GM04503 (cell line): ENCODE results near the gene KRT4.
"Not testable (repeated sequence)": the region's sequence is repeated elsewhere in the genome, so short reads cannot be mapped to it uniquely, and the experiment has no call there.

Experiments
- DNase-seq: peaks from one replicate; pipeline ENCODE4 v3.0.0-alpha.2; 2012; ENCODE audit warnings: low read depth

The KRT4 gene

DNA sequence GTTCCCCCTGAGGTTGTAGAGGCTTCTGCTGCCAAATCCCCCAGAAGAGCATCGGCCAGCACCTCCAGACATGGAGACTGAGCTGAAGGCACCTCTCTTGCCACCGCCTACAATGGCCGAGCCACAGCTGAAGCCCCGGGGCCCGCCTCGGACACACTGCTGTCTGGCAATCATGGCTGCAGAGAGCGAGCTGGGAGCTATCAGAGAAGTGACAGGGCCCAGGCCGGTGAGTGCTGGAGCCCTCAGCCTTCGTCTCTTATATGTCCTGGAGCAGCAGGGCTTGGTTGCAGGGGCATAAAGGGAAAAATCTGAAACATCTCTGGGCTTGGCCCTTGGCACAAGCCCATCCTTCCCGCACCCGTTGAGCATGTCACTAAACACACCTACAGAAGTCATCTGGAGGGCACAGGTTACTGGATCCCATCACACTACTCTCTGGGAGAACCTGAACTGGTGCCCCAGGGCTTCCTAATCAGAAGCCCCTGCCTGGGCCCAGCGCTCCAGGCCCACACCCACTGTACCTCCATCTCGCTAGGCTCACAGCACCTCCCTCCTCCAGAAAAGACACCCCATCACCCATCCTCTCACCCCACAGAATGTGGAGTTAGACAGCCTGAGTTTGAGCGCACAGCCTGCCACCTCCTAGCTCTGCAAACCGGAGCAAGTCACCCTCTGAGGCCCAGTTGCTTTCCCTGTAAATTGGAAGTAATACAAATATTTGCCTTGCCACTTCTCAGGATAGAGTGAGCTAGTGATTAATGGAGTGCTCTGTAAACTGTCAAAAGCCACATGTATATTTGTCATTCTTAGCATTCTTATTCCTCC is at the start of gene KRT4:
KRT4 (minus strand) TSS at position 232 of the 825 bp plus-strand sequence; CDS start at position 174, 58 bp downstream.
- no peak for DNase-seq

DNA sequence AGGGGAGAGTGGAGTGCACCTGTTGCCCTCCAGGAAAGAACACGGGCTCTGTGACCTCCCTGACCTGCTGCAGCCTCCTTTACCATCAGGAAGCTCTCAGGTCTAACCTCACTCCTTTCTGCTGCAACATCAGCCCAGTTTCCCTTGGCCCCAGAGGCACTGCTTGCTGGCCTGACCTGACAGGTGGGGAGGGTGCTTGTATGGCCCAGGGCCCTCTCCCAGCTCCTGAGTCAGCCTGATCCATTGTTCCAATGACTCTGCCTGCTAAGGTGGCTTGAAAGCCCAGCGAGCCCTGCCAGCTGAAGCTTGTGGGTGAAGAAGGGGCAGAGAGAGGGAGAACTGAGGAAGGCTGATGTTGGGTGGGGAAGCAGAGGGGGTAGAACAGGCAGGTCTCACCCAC is 48.1 kb upstream of the KRT4 start:
- no peak for DNase-seq

DNA sequence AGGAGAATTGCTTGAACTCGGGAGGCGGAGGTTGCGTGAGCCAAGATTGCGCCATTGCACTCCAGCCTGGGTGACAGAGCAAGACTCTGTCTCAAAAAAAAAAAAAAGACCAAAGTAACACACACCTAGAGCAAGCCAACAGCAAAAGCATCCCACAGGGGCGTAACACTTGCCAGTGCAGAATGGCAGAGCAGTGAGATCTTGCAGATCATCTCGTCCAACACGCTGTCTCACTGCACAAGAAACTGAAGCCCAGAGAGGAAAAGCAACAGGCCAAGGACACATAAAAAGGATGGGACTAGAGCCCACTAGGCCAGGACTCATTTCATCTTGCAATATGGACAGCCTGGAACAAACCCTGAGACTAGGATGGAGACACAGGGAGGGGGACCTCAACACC is 47.6 kb upstream of the KRT4 start:
- no peak for DNase-seq

DNA sequence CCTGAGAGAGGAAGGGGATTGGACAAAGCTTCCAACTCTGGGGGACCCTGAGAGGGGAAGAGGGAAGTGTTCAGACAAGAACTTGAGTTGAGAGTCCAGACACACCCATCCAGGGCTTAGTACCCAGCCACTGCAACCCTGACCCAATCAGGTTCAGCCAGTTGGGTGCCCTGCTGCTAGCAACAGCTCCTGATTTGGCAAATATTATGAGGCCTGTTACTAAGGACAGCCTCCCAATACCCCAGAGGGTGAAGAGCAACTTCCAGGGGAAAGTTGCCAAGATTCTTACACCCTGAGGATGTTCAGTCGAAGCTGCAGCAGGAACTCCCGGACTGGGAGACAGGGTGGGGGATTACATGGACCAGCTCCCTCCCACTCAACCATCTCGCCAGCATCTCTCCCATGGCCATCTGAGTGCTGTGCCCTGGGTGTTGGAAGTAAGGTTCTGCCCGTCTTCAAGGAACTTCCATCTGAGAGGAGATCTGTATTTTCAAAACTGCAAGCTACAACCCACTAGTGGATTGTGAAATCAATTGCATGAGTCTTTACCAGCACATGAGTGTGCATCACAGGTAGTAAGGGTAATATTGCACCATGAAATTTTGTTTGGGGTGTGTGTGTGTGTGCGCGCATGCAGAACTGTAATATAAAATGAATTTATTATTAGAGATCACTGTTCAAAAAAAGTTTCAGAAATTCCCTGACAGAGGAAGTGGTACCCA is 46.3 kb upstream of the KRT4 start:
- peak; percentile 58 for DNase-seq

DNA sequence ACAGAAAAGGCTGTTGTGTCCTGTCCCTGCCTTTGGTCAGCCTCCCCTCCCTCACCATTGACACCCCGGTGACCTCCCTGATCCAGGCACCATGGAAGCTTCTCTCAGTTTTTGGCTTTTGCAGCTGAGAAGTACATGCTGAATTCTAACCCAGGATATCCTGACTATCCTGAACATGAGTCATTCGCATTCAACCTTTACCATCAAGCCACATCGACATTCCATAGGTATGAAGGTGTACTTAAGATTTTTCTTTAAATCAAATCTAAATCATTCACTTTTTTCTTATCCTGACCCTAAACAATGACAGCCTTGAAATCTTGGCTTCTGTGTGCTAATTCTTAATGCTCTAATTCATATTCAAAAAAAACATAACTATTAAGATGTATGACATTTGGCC is 43.6 kb upstream of the KRT4 start:
- no peak for DNase-seq

DNA sequence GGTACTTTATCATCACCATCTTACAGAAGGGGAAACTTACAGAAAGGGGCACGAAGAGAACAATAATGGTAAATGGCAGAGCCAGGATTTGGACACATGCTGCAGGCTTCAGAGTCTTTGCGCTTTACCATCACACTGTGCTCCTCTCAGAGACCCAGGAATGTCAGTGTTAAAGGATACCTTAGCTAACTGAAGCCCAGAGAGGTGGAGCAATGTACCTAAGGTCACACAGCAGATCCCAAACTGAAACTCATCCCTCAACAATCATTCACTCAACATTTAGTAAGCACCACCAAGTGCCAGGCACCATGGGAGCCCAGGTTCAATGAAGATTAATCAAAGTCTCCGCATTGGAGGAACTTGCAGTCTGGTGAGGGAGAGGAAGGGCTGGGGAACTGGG is 42.9 kb upstream of the KRT4 start:
- DNase-seq = no peak

DNA sequence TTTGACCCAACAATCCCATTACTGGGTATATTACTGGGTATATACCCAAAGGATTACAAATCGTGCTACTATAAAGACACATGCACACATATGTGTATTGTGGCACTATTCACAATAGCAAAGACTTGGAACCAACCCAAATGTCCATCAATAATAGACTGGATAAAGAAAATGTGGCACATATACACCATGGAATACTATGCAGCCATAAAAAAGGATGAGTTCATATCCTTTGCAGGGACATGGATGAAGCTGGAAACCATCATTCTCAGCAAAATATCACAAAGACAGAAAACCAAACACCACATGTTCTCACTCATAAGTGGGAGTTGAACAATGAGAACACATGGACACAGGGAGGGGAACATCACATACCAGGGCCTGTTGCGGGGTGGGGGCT is 42.2 kb upstream of the KRT4 start:
- not testable (repeated sequence) for DNase-seq

DNA sequence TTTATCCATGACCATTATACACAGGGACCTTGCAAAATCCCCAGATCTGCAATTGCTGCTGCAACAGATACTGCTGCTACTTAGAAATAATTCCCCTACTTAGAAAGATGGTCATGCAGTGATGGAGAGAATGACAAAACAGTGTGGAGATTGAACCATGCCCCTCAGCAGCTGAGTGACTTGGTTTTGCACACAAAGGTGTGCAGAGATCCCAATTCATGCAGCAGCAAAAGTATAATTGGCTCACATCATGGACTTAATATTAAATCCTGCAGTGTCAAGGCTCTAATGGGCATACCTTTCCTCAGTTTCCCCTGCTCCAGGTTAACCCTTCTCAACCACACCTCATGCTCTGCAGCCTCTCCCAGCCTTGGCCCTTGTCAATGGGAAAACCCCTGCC is 37.9 kb upstream of the KRT4 start:
- DNase-seq = no peak

DNA sequence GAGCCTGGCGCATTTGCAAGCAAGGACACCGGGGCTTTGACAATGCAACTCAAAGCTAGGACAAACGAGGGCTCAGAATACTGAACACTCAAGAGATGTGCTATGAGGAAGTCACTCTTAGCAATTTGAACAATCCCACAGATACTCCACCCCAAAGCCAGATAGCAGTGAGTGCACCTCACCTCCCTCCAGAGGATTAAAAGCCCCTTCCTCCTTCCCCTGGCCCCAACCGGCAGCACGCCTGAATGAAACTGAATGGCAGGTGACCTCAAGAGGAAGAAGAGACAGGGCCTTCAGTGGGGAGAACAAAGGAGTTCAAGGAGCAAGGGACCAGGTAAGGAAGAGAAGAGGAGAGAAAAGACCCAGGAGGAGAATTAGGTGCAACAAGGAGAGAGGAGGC is 36.8 kb upstream of the KRT4 start:
- DNase-seq = no peak

DNA sequence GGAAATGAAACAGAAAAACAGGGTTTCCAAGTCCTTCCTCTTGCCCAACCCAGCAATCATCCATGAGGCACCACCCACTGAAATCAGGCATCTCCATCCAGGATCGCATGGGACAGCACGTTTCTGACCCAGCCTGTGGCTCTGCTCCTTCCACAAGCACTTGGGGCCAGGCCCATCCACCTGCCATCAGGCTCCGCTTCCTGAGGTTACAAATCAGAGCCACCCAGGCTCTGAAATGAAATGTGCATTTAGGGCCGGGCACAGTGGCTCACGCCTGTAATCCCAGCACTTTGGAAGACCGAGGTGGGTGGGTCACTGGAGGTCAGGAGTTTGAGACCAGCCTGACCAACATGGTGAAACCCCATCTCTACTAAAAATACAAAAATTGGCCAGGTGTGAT is 35.6 kb upstream of the KRT4 start:
- no peak for DNase-seq

DNA sequence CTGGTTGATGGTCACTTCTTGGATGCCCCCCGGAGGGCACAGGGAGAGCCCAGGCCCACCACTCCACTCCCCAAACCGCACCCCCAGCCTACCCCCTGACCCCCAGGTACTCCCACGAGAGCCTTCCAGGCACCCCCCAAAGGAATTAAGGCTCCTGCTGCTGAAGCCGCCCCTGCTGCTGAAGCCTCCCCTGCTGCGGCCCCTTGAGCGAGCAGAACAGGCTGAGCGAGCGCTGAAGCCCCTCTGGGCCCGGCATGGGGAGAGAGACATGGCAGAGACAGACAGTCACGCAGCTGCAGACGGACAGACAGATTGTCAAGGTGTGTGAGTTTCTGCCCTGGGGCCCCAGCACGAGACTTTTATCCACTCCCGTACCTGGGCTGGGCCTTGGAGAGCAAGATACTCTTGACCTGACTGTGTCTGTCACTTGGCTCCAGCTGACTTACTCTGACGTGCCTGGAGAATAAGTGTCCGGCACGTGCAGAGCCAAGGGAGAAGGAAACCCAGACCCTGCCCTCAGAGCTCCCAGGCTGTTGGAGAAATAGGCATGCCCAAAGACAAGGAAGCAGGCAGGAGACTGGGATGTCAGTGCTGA is 34.8 kb upstream of the KRT4 start, which contains the start of gene KRT78:
KRT78 (minus strand) TSS at position 334 of the 595 bp plus-strand sequence; CDS start at position 270, 64 bp downstream.
- no peak for DNase-seq

DNA sequence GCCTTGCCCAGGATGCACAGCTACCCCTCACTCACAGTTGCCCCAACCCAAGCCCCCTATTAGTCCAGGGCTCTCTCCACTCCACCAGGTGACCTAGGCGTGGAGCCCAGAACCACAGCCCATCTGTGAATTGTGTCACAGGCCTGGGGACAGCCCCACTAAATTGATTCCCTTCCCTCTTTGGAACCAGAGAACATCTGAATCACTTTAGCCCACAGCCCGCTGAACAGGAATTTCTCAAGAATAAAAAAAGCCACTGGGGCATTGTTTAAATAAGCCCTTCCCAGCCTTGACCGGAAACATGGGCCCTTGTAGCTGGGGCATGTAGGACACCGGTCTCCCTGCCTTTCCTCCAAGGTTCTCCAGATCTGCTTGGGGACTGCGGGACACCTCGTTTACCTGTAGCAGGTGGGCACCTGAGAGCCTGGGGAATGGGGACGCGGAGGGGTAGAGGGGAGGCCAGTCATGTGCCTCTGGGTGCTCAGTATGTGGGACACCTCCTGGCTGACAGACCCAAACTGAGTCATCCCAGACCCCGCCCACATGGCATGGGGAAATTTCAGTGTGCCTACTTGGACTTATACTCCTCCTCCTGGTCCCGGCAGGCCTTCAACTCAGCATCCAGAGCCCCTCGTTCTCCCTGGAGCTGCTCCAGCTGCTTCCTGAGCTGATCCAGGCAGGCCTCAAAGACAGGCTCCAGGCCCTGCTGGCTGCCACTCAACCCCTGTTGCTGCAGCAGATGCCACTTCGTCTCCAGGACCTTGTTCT is 33.6 kb upstream of the KRT4 start:
- DNase-seq = no peak

DNA sequence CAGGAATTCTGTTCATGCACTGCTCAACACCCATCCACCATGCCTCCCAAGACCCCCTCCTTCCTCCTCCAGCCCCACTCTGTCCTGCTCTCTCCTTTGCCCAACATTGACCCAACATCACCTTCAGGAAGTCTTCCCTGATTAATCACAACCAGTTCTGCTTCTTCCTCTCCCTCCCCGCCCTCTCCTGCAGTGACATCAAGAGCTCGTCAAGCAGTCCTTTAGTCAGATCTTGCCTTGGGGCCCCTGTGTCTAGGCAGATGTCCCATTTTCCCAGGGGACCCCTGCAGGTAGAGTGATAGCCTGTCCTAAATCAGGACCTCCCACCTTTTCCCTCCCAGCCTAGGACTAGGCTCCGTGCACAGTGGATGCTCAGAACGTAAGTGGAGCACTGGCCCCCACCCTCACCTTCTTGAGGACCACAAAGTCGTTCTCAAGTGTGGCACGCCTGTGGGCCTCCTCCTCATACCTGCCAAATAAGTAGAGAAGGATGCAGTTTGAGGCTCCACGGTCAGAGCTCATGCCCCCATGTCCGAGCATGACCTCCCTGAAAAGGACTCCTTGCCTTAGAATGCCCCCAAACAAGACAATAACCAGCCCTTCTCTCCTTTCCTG is 32.5 kb upstream of the KRT4 start:
- DNase-seq = no peak

DNA sequence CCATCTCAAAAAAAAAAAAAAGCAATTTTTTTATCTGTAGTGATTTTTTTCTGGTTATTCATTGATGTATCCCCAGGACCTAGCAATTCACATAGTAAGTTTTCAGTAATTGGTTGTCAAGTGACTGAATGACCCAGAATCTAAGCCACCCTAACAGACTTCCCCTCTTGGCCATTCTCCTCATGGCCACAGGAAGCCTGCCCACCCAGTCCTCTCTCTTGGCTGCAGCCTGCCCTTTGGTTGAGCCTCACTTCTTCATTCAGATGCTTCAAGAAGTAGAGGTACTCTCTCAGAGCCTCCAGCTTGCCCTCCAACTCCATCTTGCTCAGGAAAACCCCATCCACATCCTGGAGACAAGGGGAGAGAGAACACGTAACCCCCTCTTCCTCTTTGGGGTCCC is 32.0 kb upstream of the KRT4 start:
- no peak for DNase-seq

DNA sequence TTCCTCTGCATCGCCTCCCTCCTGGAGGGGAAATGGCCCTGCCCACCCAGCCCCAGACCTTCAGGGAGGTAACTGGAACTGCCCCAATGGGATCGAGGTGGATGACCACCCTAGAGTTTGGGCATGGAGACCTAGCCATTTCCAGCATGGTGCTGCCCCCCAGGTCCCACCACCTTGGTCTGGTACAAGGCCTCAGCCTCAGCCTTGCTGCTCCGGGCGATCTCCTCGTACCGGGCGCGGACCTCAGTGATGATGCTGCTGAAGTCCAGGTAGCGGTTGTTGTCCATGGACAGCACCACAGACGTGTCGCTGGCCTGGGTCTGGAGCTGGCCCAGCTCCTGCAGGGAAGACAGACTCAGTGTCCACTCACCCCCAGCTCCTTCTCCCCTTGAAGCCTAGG is 30.5 kb upstream of the KRT4 start:
- DNase-seq = no peak

DNA sequence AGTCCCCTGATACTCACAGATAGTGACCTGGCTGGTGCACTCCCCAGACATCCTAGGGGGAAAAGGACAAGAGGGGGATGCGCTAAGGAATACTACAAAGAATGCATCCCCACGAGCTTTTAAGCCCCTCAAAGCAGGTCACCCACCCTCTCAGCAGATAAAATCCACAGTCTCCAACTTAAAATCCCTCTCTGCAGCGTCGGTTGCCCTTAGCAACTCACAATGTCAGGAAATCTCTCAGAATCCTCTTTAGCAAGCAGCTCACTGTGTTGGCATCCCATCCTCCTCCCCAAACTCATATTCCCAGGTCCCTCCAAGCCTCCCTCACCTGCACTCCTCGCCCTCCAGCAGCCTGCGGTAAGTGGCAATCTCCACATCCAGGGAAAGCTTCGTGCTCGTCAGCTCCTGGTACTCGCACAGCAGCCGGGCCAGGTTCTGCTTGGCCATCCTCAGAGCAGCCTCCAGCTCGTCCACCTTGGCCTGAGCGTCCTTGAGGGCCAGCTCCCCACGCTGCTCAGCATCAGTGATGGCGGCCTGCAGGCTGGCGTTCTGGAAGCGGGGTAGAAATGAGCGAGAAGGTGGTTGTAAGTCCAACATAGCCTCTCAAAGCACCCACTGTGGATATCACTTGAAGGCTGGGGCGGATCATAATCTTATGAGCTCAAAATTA is 25.7 kb upstream of the KRT4 start:
- DNase-seq = no peak

DNA sequence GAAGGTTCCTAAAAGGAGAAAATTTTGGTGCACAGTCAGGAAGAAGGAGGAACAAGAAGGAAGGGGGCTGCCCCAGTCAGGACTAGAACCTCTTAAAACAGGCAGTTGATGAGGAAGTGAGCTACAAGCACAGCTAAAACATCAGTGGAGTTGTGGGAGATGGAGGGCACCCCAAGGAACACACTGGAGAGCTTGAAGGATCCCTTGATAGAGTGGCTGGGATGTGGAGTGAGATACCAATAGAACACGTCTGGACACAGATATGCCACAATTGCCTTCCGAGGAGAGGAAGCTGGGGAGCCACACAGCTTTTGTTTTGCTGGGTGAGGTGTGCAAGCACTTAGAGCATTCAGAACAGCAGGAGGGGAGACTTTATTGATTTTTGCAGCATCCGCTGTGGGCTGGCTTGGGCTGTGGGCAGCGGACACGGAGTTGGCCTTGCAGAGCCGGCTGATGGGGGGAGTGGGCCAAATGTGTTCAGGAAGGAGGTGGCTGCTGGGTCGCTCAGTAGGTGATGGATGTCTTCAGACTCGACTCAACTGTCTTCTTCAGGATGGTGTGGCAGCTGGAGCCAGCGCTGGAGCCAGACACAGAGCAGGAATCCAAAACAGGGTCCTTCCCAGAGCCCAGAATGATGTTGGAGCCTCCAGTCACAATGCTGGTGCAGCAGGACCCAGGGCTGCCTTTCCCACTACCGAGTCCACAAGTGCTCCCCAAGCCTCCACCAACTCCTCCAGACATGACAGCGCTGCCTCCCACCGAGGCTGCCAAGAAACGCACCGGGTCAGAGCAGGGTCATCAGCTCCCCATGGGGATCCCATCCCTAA is 24.9 kb upstream of the KRT4 start:
- no peak for DNase-seq

DNA sequence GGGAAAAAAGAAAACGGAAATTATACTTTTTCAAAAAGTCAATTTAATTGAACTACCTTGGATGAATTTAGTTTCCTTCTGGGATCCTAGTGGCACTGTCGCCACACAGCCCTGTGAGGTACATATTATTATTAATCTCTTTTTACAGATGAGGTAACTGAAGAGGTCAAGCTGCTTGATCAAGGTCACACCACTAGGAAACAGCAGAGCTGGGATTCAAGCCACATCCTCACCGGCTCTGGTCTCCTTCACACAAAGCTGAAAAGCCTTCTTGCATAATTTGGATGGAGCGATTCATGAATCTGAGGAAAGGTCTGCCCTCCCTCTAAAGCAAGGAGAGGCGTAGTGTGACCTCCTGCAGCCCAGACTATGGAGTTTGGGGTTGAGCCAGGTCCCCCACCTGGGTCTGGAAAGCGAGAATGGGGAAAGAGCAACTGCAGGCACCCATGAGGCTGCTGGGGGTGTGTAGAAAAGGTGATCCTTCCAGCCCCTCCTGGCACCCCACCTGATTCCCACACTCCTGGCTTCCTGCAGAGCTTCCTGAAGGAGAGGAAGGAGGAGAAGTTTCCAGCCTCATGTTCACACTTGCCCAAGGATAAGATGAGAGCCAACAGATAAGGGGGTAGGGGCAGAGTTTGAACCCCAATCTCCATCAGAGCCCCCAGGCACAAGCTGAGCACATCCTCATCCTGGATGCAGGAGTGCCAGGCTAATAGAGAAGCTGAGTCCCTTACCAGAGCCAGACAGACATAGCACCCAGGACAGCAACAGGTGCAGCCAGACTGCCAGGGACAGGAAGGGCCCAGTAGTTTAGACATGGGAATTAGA is 24.1 kb upstream of the KRT4 start:
- DNase-seq = no peak

DNA sequence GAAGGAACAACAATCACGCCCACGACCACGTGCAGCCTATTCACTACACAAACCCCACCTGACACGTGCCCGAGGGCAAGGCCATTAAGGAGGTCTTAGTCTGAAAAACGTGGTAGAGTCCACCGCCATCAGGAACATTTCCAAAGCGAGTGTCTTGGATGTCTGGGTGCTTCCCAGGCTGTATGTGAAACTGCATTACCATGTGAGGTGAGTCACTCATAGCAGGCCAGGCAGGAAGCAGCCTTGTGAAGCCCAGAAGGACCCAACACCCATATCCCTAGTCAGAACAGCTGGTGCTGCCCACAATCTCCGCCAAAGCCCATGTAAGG is 23.5 kb upstream of the KRT4 start:
- DNase-seq = no peak
